Lung (tissue), 12 donors: Measurements from ENCODE around the gene MSLN. TPM values are rescaled to one million over a fixed set of nuclear protein-coding genes. Genes with fewer than 3 reads are reported as not detected.

Source experiments
- ATAC-seq: fragments of 200-7000 bp; cut with Tn5 transposase; one replicate; pipeline ENCODE4 v1.9.1; 2020; ENCODE audit warnings: moderate number of reproducible peaks; ENCODE audit not compliant: insufficient read depth, low FRiP score
- DNase-seq, 3 donors: peaks; one replicate each; pipeline ENCODE4 v3.0.0-alpha.2; 2013 to 2017
- H3K27ac ChIP-seq, 2 donors: one replicate each; pipeline ENCODE4 v1.5.1; 2013; ENCODE audit warnings: mild to moderate bottlenecking in 2 of 2, moderate library complexity in 2 of 2, control low read depth in 1 of 2, inconsistent platforms in 1 of 2, low read depth in 1 of 2, low read length in 1 of 2
- H3K27me3 ChIP-seq, 3 donors: one replicate each; pipeline ENCODE4 v1.5.1; 2013; ENCODE audit warnings: low read length in 2 of 3; ENCODE audit not compliant: control insufficient read depth in 3 of 3, insufficient read depth in 3 of 3
- H3K36me3 ChIP-seq, 4 donors: one replicate each; pipeline ENCODE4 v1.5.1; 2013; ENCODE audit warnings: low read length in 4 of 4, mild to moderate bottlenecking in 1 of 4, moderate library complexity in 1 of 4; ENCODE audit not compliant: control insufficient read depth in 4 of 4, insufficient read depth in 4 of 4
- H3K4me1 ChIP-seq, 5 donors: one replicate each; pipeline ENCODE4 v1.5.1; 2013; ENCODE audit warnings: low read length in 5 of 5, mild to moderate bottlenecking in 2 of 5, moderate library complexity in 1 of 5; ENCODE audit not compliant: control insufficient read depth in 5 of 5, insufficient read depth in 5 of 5
- H3K4me3 ChIP-seq: one replicate; pipeline ENCODE4 v1.5.1; 2013; ENCODE audit warnings: mild to moderate bottlenecking, control low read depth, moderate library complexity
- H3K9ac ChIP-seq, 2 donors: one replicate each; pipeline ENCODE4 v1.5.1; 2013; ENCODE audit warnings: low read length in 2 of 2, control low read depth in 1 of 2; ENCODE audit not compliant: insufficient read depth in 1 of 2
- H3K9me3 ChIP-seq, 4 donors: one replicate each; pipeline ENCODE4 v1.5.1; 2013; ENCODE audit warnings: low read length in 3 of 4, mild to moderate bottlenecking in 1 of 4, moderate library complexity in 1 of 4; ENCODE audit not compliant: control insufficient read depth in 4 of 4, insufficient read depth in 3 of 4
- whole genome bisulfite sequencing, 2 donors: extraction: QIAGEN DNeasy Blood & Tissue Kit; methylation state at CpG; one replicate each; pipeline ENCODE4 v1.1.7; 2013; 5-methylcytosine and 5-hydroxymethylcytosine counted together
- polyA plus RNA-seq, 2 donors: library from polyadenylated mRNA; stranded (reverse); fragments of 200-250 nt; gene quantifications; one replicate each; pipeline ENCODE4 v1.2.1, GENCODE V29; 2013
- total RNA-seq, 2 donors: library from RNA; depleted of rRNA in 1 of 2; stranded (reverse); fragments of >200 nt in 1 of 2; gene quantifications; one replicate each; pipeline ENCODE4 v1.2.1, GENCODE V29; 2014 to 2021
- TF ChIP-seq, protein P1 (sequence below): IDR thresholded peaks from 2 replicates; pipeline ENCODE4 v1.5.1; 2012; ENCODE audit warnings: mild to moderate bottlenecking; ENCODE audit errors: control extremely low read depth, extremely low read depth
- donor health status: control.
- donor health status: control.
- donor health status: Bipolar disorder and iron deficiency.
- donor health status: healthy.
- donor health status: DM: yes; HTN: yes; CAD: no.

MSLN gene
- total and polyA plus RNA-seq, 4 donors = 98.8 to 155 (median 120) TPM

DNA sequence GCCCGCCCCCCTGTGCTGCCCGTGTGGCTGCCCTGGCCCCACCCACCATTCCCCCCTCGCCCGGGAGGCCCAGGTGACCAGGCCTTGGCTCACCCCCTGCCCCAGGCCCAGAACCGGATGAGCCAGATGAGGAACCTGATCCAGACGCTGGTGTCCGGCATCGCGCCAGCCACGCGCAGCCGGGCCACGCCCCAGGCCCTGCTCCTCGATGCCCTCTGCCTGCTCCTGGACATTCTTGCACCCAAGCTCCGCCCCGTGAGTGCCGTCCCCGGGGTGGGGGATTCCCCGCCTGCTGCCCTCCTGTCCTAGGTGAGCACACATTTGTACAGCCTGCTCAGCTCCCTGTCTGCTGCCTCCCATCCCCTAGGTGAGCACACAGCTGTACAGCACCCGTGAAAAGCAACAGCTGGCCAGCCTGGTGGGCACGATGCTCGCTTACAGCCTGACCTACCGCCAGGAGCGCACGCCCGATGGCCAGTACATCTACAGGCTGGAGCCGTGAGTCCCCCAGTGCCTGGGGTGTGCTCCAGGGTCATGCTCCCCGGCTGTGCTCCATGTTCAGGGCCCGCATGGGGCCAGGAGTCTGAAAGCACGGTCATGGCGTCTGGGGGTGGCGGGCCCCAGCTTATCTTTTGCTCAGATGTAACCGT lies 35.2 kb downstream of the MSLN start:
- H3K9ac ChIP-seq = no peak overlapping the region
- no peak overlapping the region for H3K4me3 ChIP-seq
- TF ChIP-seq, protein P1, sequence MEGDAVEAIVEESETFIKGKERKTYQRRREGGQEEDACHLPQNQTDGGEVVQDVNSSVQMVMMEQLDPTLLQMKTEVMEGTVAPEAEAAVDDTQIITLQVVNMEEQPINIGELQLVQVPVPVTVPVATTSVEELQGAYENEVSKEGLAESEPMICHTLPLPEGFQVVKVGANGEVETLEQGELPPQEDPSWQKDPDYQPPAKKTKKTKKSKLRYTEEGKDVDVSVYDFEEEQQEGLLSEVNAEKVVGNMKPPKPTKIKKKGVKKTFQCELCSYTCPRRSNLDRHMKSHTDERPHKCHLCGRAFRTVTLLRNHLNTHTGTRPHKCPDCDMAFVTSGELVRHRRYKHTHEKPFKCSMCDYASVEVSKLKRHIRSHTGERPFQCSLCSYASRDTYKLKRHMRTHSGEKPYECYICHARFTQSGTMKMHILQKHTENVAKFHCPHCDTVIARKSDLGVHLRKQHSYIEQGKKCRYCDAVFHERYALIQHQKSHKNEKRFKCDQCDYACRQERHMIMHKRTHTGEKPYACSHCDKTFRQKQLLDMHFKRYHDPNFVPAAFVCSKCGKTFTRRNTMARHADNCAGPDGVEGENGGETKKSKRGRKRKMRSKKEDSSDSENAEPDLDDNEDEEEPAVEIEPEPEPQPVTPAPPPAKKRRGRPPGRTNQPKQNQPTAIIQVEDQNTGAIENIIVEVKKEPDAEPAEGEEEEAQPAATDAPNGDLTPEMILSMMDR = no peak
- H3K27me3 ChIP-seq = peaks cover 0 to 10% (median 7%) of the 10 kb centered on the region in 3 donors
- H3K36me3 ChIP-seq = peaks cover 0 to 10% (median 0%) of the 10 kb centered on the region in 4 donors
- DNase-seq = no peak
- H3K9me3 ChIP-seq = peaks cover 0 to 3% (median 0%) of the 10 kb centered on the region in 4 donors
- H3K4me1 ChIP-seq = no peaks in the 10 kb centered on the region
- no peak overlapping the region for H3K27ac ChIP-seq
- ATAC-seq = no peak
- WGBS, 2 donors = 81 to 94% methylated on average over 31 to 33 of the region's 33 CpGs

DNA sequence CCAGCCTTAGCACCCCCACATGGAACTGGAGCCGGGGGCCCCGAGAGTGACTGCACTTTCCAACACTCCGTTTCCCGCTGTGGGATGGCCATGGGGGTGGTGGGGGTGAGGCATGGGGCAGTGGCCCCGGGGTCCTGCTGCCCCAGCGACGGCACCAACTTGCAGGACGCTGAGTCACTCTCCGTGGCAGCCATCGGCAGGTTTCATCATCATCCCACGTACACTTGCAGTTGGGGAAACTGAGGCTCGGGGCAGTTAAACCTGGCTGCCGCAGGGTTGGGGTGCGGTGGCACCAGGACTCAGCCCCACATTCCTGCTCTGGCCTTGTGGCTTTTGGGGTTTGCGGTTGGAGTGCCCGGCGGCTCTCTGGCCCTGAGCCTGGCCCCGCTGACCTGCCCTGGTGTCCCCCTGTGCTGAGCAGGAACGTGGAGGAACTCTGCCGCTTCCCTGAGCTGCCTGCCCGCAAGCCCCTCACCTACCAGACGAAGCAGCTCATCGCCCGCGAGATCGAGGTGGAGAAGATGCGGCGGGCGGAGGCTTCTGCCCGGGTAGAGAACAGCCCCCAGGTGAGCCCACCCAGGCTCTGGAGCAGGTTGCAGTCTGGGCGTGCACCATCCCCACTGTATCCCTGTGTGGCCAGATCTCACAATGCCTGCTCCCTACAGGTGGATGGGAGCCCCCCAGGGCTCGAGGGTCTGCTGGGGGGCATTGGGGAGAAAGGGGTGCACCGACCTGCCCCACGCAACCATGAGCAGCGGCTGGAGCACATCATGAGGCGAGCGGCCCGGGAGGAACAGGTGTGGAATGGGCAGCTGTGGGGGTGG lies 36.0 kb downstream of the MSLN start:
- Histone ChIP-seq H3K27me3 (peaks cover 4 to 18% (median 7%) of the 10 kb centered on the region in 3 donors), H3K9ac (no peak overlapping the region), H3K4me3 (no peak overlapping the region), H3K9me3 (peaks cover 0 to 4% (median 0%) of the 10 kb centered on the region in 4 donors), H3K4me1 (no peaks in the 10 kb centered on the region), H3K36me3 (peaks cover 0 to 3% (median 0%) of the 10 kb centered on the region in 4 donors), H3K27ac (no peak overlapping the region)
- DNase-seq (no peak), ATAC-seq (no peak)
- 92 to 94% methylated on average over 35 to 38 of the region's 38 CpGs for WGBS, 2 donors
- TF ChIP-seq, protein P1 = no peak

DNA sequence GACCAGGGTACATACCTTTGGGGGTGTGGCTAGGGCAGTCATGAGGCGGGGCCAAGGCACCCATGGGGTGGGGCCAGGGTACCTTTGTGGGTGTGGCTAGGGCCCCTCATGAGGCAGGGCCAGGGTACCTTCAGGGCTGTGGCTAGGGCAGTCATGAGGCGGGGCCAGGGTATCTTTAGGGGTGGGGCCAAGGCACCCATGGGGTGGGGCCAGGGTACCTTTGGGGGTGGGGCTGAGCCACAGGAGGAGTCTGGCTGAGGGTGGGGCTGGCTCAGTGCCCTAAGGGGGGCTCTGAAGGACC lies 36.5 kb downstream of the MSLN start:
- H3K4me1 ChIP-seq = no peaks in the 10 kb centered on the region
- DNase-seq (no peak), ATAC-seq (no peak)
- H3K4me3 ChIP-seq = no peak overlapping the region
- H3K9me3 ChIP-seq = peaks cover 0 to 4% (median 0%) of the 10 kb centered on the region in 4 donors
- 100% methylated on average over 1 to 2 of the region's 2 CpGs for WGBS, 2 donors
- H3K9ac ChIP-seq = no peak overlapping the region
- peaks cover 4 to 24% (median 7%) of the 10 kb centered on the region in 3 donors for H3K27me3 ChIP-seq
- TF ChIP-seq, protein P1 = no peak
- H3K36me3 ChIP-seq = peaks cover 0 to 3% (median 0%) of the 10 kb centered on the region in 4 donors
- H3K27ac ChIP-seq = no peak overlapping the region
